Hepatocyte (in vitro differentiated cells): Measurements from ENCODE around the gene ABCC10.
"Not testable (repeated sequence)": the region's sequence is repeated elsewhere in the genome, so short reads cannot be mapped to it uniquely, and the experiment has no call there.

Experiments used
- CTCF ChIP-seq: fragments of 200-600 bp; sonication (generic); IDR thresholded peaks from 2 replicates; pipeline ENCODE4 v1.5.1; 2016; ENCODE audit warnings: antibody characterized with exemption, mild to moderate bottlenecking; ENCODE audit not compliant: poor library complexity
- EZH2 ChIP-seq: fragments of 200-600 bp; sonication (generic); IDR thresholded peaks from 2 replicates; pipeline ENCODE4 v1.6.1; 2016; ENCODE audit warnings: antibody characterized with exemption, mild to moderate bottlenecking, borderline replicate concordance

GRCh38 chr6:43467265-43467664 lies 39.9 kb downstream of the ABCC10 start:
- TF ChIP-seq EZH2, CTCF: not testable (repeated sequence)
